Immature natural killer cell (primary cell): ENCODE data around the gene SNIP1. TPM values are rescaled to one million over a fixed set of nuclear protein-coding genes. Genes with fewer than 3 reads are reported as not detected.

ENCODE experiments used
- DNase-seq, 3 donors: peaks; one replicate each; pipeline ENCODE4 v3.0.0; 2022; ENCODE audit warnings: mixed read lengths in 1 of 3
- H3K27ac Mint-ChIP-seq, 6 donors: one replicate each; pipeline ENCODE4 v1.8.0; 2020; ENCODE audit warnings: mixed read lengths in 6 of 6, mild to moderate bottlenecking in 5 of 6, inconsistent platforms in 4 of 6, moderate library complexity in 3 of 6
- H3K27me3 Mint-ChIP-seq, 3 donors: one replicate each; pipeline ENCODE4 v1.8.0; 2020 to 2021; ENCODE audit warnings: low read depth in 3 of 3, mild to moderate bottlenecking in 3 of 3, mixed read lengths in 3 of 3, moderate library complexity in 3 of 3, inconsistent platforms in 1 of 3
- H3K36me3 Mint-ChIP-seq, 3 donors: one replicate each; pipeline ENCODE4 v1.8.0; 2020; ENCODE audit warnings: mixed read lengths in 3 of 3, inconsistent platforms in 2 of 3, mild to moderate bottlenecking in 2 of 3
- H3K4me1 Mint-ChIP-seq, 2 donors: one replicate each; pipeline ENCODE4 v1.8.0; 2020; ENCODE audit warnings: inconsistent platforms in 2 of 2, mild to moderate bottlenecking in 2 of 2, mixed read lengths in 2 of 2, moderate library complexity in 1 of 2
- H3K4me3 Mint-ChIP-seq, 5 donors: one replicate each; pipeline ENCODE4 v1.8.0; 2020; ENCODE audit warnings: mild to moderate bottlenecking in 5 of 5, mixed read lengths in 5 of 5, inconsistent platforms in 3 of 5, moderate library complexity in 3 of 5
- H3K9me3 Mint-ChIP-seq, 6 donors: one replicate each; pipeline ENCODE4 v1.8.0; 2020; ENCODE audit warnings: mild to moderate bottlenecking in 6 of 6, mixed read lengths in 6 of 6, inconsistent platforms in 4 of 6, moderate library complexity in 3 of 6
- polyA plus RNA-seq, 3 donors: library from polyadenylated mRNA; unstranded; fragments of 300-500 nt; fragmentation: Illumina TruSeq; gene quantifications; one replicate each; pipeline ENCODE4 v1.2.3, GENCODE V29; 2021

SNIP1 gene
- polyA plus RNA-seq, 3 donors from 2014 or later = 2.1 to 10.8 (median 3.2) TPM

- H3K4me1 Mint-ChIP-seq = peaks cover 10 to 16% of the 10 kb centered on the region in 2 donors
- peak overlapping the region; percentile 9 to 78 (median 16) for H3K27ac Mint-ChIP-seq
- H3K27me3 Mint-ChIP-seq = peaks cover 0 to 4% (median under 1%) of the 10 kb centered on the region in 3 donors
- no peak for DNase-seq
- H3K9me3 Mint-ChIP-seq = no peaks in the 10 kb centered on the region
- H3K4me3 Mint-ChIP-seq = no peak overlapping the region
- peaks cover 9 to 16% (median 12%) of the 10 kb centered on the region in 3 donors for H3K36me3 Mint-ChIP-seq
Observed at GRCh38 chr1:37487619-37487984, 66.5 kb downstream of the SNIP1 start.

GRCh38 chr1:37486680-37487618 is 67.1 kb downstream of the SNIP1 start:
- peaks cover 0 to 8% (median 2%) of the 10 kb centered on the region in 3 donors for H3K27me3 Mint-ChIP-seq
- DNase-seq = peak; percentile 75 to 77 (median 75)
- peak overlapping the region; percentile 14 to 78 (median 22) for H3K27ac Mint-ChIP-seq
- H3K4me1 Mint-ChIP-seq = peaks cover 15 to 23% of the 10 kb centered on the region in 2 donors
- H3K9me3 Mint-ChIP-seq = no peaks in the 10 kb centered on the region
- H3K36me3 Mint-ChIP-seq = peaks cover 8 to 20% (median 15%) of the 10 kb centered on the region in 3 donors
- H3K4me3 Mint-ChIP-seq = peak overlapping the region in 1 of 5 donors; percentile 3

GRCh38 chr1:37485902-37486679 is 68.0 kb downstream of the SNIP1 start:
- no peak for DNase-seq
- peaks cover 8 to 24% (median 15%) of the 10 kb centered on the region in 3 donors for H3K36me3 Mint-ChIP-seq
- peaks cover 23 to 24% of the 10 kb centered on the region in 2 donors for H3K4me1 Mint-ChIP-seq
- peak overlapping the region in 3 of 6 donors; percentile 2 to 46 (median 24) for H3K27ac Mint-ChIP-seq
- no peak overlapping the region for H3K4me3 Mint-ChIP-seq
- H3K27me3 Mint-ChIP-seq = peaks cover 0 to 13% (median 6%) of the 10 kb centered on the region in 3 donors
- no peaks in the 10 kb centered on the region for H3K9me3 Mint-ChIP-seq

Other genes starting within 250 kb of the SNIP1 start
- 10 to 100 TPM in 2 of 3 donors, 1 to 10 TPM in 1; 9.6 to 14.6 (median 13.1) TPM for gene ZC3H12A, start 79.7 kb downstream of the SNIP1 start, polyA plus RNA-seq
- gene MEAF6, start 39.5 kb downstream of the SNIP1 start, polyA plus RNA-seq = 100 to 1,000 TPM; 147 to 185 (median 181) TPM
- gene DNALI1, start 2.6 kb upstream of the SNIP1 start, polyA plus RNA-seq = not detected
- gene GNL2, start 41.6 kb upstream of the SNIP1 start, polyA plus RNA-seq = 10 to 100 TPM; 29.3 to 55.0 (median 40.8) TPM
- not detected for gene RSPO1, start 80.6 kb upstream of the SNIP1 start, polyA plus RNA-seq
- 1 to 10 TPM; 2.6 to 6.1 (median 5.4) TPM for gene CDCA8, start 138.2 kb upstream of the SNIP1 start, polyA plus RNA-seq
- not detected for gene EPHA10, start 210.8 kb upstream of the SNIP1 start, polyA plus RNA-seq
- 1 to 10 TPM; 1.5 to 2.2 (median 1.7) TPM for gene MANEAL, start 239.6 kb upstream of the SNIP1 start, polyA plus RNA-seq